Hepatocyte (in vitro differentiated cells): ENCODE data around the gene LRCH4.

Experiments used
- EZH2 ChIP-seq: fragments of 200-600 bp; sonication (generic); IDR thresholded peaks from 2 replicates; pipeline ENCODE4 v1.6.1; 2016; ENCODE audit warnings: antibody characterized with exemption, mild to moderate bottlenecking, borderline replicate concordance
- EZH2phosphoT487 ChIP-seq: fragments of 200-600 bp; sonication (generic); IDR thresholded peaks from one replicate; pipeline ENCODE4 v1.6.1; 2018; ENCODE audit warnings: antibody characterized with exemption, mild to moderate bottlenecking, low read depth, moderate library complexity; ENCODE audit not compliant: unreplicated experiment, severe bottlenecking
- TF ChIP-seq, protein P1 (sequence below): fragments of 200-600 bp; sonication (generic); IDR thresholded peaks from 2 replicates; pipeline ENCODE4 v1.5.1; 2016; ENCODE audit warnings: antibody characterized with exemption, mild to moderate bottlenecking; ENCODE audit not compliant: poor library complexity

DNA sequence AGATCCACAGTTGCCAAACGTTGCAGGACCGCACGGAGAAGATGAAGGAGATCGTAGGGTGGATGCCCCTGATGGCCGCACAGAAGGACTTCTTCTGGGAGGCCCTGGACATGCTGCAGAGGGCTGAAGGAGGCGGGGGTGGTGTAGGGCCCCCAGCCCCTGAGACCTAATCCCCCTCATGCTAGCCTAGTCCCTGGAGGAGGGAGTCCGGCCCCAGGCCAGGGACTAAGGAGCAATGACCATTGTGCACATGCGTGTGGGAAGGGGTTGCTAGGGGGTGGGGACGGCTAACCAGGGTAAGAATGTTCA is 14.8 kb upstream of the LRCH4 start:
- TF ChIP-seq EZH2 (no peak), EZH2phosphoT487 (no peak)
- TF ChIP-seq, protein P1, sequence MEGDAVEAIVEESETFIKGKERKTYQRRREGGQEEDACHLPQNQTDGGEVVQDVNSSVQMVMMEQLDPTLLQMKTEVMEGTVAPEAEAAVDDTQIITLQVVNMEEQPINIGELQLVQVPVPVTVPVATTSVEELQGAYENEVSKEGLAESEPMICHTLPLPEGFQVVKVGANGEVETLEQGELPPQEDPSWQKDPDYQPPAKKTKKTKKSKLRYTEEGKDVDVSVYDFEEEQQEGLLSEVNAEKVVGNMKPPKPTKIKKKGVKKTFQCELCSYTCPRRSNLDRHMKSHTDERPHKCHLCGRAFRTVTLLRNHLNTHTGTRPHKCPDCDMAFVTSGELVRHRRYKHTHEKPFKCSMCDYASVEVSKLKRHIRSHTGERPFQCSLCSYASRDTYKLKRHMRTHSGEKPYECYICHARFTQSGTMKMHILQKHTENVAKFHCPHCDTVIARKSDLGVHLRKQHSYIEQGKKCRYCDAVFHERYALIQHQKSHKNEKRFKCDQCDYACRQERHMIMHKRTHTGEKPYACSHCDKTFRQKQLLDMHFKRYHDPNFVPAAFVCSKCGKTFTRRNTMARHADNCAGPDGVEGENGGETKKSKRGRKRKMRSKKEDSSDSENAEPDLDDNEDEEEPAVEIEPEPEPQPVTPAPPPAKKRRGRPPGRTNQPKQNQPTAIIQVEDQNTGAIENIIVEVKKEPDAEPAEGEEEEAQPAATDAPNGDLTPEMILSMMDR = no peak
